ENCODE data around the gene TUBB2B.

TUBB2B gene

GRCh38 chr6:3260296-3260695, 32.8 kb upstream of the TUBB2B start:
- TF ChIP-seq CTCF (IDR thresholded peaks at IDR 0.05; ENCODE audit: low read depth, low read length): no peak
- peak overlapping the region; percentile 81 for H3K4me3 ChIP-seq (ENCODE audit: low read depth, low read length)
- in situ Hi-C loops (cut with HindIII; ENCODE audit: low sequenced_read_pairs): no loop called here
- no peak for DNase-seq (ENCODE audit: low read depth, low spot score)

- TF ChIP-seq CTCF (IDR thresholded peaks at IDR 0.05; ENCODE audit: low read depth, low read length): peak; percentile 15
- in situ Hi-C loops (cut with HindIII; ENCODE audit: low sequenced_read_pairs): no loop called here
- peak; percentile 24 for DNase-seq (ENCODE audit: low read depth, low spot score)
- peak overlapping the region; percentile 81 for H3K4me3 ChIP-seq (ENCODE audit: low read depth, low read length)
Observed at GRCh38 chr6:3259491-3259958, 32.1 kb upstream of the TUBB2B start.

- no peak for TF ChIP-seq CTCF (IDR thresholded peaks at IDR 0.05; ENCODE audit: low read depth, low read length)
- H3K4me3 ChIP-seq (ENCODE audit: low read depth, low read length): peak within 1 kb of the TSS; percentile 81
- DNase-seq (ENCODE audit: low read depth, low spot score): peak; percentile 86
- in situ Hi-C loops (cut with HindIII; ENCODE audit: low sequenced_read_pairs): no loop called here
Observed at GRCh38 chr6:3258720-3259490, 31.5 kb upstream of the TUBB2B start, which contains the start of gene PSMG4. PSMG4 (plus strand) TSS chr6:3258947; CDS start chr6:3259023, 76 bp downstream.

GRCh38 chr6:3258201-3258600, 30.7 kb upstream of the TUBB2B start:
- DNase-seq (ENCODE audit: low read depth, low spot score): no peak
- peak overlapping the region; percentile 81 for H3K4me3 ChIP-seq (ENCODE audit: low read depth, low read length)
- TF ChIP-seq CTCF (IDR thresholded peaks at IDR 0.05; ENCODE audit: low read depth, low read length): no peak
- in situ Hi-C loops (cut with HindIII; ENCODE audit: low sequenced_read_pairs): no loop called here

- no peak for TF ChIP-seq CTCF (IDR thresholded peaks at IDR 0.05; ENCODE audit: low read depth, low read length)
- in situ Hi-C loops (cut with HindIII; ENCODE audit: low sequenced_read_pairs): no loop called here
- no peak overlapping the region for H3K4me3 ChIP-seq (ENCODE audit: low read depth, low read length)
- no peak for DNase-seq (ENCODE audit: low read depth, low spot score)
Observed at GRCh38 chr6:3253597-3253961, 26.1 kb upstream of the TUBB2B start.

GRCh38 chr6:3252861-3253596, 25.6 kb upstream of the TUBB2B start:
- in situ Hi-C loops (cut with HindIII; ENCODE audit: low sequenced_read_pairs): no loop called here
- no peak for DNase-seq (ENCODE audit: low read depth, low spot score)

More at GRCh38 chr6:3252861-3253596, 25.6 kb upstream of the TUBB2B start:
- TF ChIP-seq CTCF (IDR thresholded peaks at IDR 0.05; ENCODE audit: low read depth, low read length): no peak
- H3K4me3 ChIP-seq (ENCODE audit: low read depth, low read length): no peak overlapping the region
